HepG2 (cell line): ENCODE data around the gene GALNT15. TPM values are rescaled to one million over a fixed set of nuclear protein-coding genes. Genes with fewer than 3 reads are reported as not detected.

Experiments used
- ATAC-seq: fragments of 200-7000 bp; cut with Tn5 transposase; 3 replicates; pipeline ENCODE4 v1.9.1; 2020; ENCODE audit warnings: mild to moderate bottlenecking, moderate library complexity
- BruUV-seq: library from RNA; stranded (reverse); fragments of 400-500 nt; replicated peaks from 2 replicates; lab custom pipeline; 2021; lab: Mats Ljungman, UMichigan
- CTCF ChIA-PET: fragments of 300-600 bp; formaldehyde crosslinking; extraction: SDS; loops from one replicate; lab custom pipeline; 2021; ENCODE audit warnings: low total read pairs, inconsistent platforms, low intra/inter-chr PET ratio; lab: Yijun Ruan, JAX
- POLR2A ChIA-PET: fragments of 350-600 bp; sonication (Branson Sonifier 250); formaldehyde crosslinking; loops from one replicate; lab custom pipeline; 2020; ENCODE audit warnings: antibody characterized with exemption, inconsistent platforms; lab: Yijun Ruan, JAX
- DNase-seq: peaks from one replicate; pipeline ENCODE4 v3.0.0-alpha.2; 2015; ENCODE audit warnings: low spot score
- FAIRE-seq: peaks from 3 replicates; lab custom pipeline; 2011; peaks lifted over from hg19 to GRCh38; lab: Jason Lieb, UNC
- H2AFZ ChIP-seq: one replicate; pipeline ENCODE4 v1.6.1; 2011; ENCODE audit warnings: low read length, inconsistent platforms
- H3K27ac ChIP-seq: fragments of 300-600 bp; 3 replicates; pipeline ENCODE4 v1.8.0; 2011; ENCODE audit warnings: mixed run types, mild to moderate bottlenecking, mixed read lengths, low read length, inconsistent platforms; ENCODE audit not compliant: insufficient read depth; ENCODE audit errors: extremely low read length
- H3K27me3 ChIP-seq, 2 experiments: fragments of 200-600 bp in 1 of 2; 2 replicates in 1 of 2; 3 replicates in 1 of 2; pipeline versions ENCODE4 v1.6.0 to v1.8.0; 2011; ENCODE audit warnings: low read length in 2 of 2, mild to moderate bottlenecking in 2 of 2, moderate library complexity in 2 of 2, inconsistent platforms in 1 of 2; ENCODE audit not compliant: insufficient read depth in 2 of 2, control insufficient read depth in 1 of 2
- H3K36me3 ChIP-seq, 2 experiments: fragments of 200-600 bp in 1 of 2; replicated peaks in 1 of 2; 2 replicates in 1 of 2; 3 replicates in 1 of 2; pipeline versions ENCODE4 v1.5.1 to v1.8.0; 2011; ENCODE audit warnings: low read length in 2 of 2, inconsistent platforms in 1 of 2; ENCODE audit not compliant: insufficient read depth in 2 of 2, control insufficient read depth in 1 of 2
- H3K4me1 ChIP-seq: 2 replicates; pipeline ENCODE4 v1.5.1; 2012; ENCODE audit warnings: low read length, inconsistent platforms; ENCODE audit not compliant: insufficient read depth
- H3K4me2 ChIP-seq: 2 replicates; pipeline ENCODE4 v1.6.0; 2011; ENCODE audit warnings: low read depth, low read length, inconsistent platforms
- H3K4me3 ChIP-seq, 3 experiments: fragments of 200-600 bp in 1 of 3; sonication (generic), shearing (Covaris generic) in 1 of 3; replicated peaks in 1 of 3; 2 replicates each; pipeline ENCODE4 v1.5.1; 2011 to 2016; ENCODE audit warnings: low read length in 3 of 3, inconsistent platforms in 2 of 3, low read depth in 2 of 3, mild to moderate bottlenecking in 2 of 3, control low read depth in 1 of 3, mixed read lengths in 1 of 3; ENCODE audit not compliant: insufficient read depth in 1 of 3
- H3K79me2 ChIP-seq: one replicate; pipeline ENCODE4 v1.6.1; 2011; ENCODE audit warnings: low read length, inconsistent platforms; ENCODE audit not compliant: insufficient read depth
- H3K9ac ChIP-seq: 2 replicates; pipeline ENCODE4 v1.6.0; 2011; ENCODE audit warnings: mild to moderate bottlenecking, low read depth, low read length, inconsistent platforms; ENCODE audit not compliant: insufficient read depth
- H3K9me3 ChIP-seq: 2 replicates; pipeline ENCODE4 v1.5.1; 2012; ENCODE audit warnings: mild to moderate bottlenecking, low read length
- H4K20me1 ChIP-seq: 2 replicates; pipeline ENCODE4 v1.6.0; 2011; ENCODE audit warnings: inconsistent platforms, mild to moderate bottlenecking, low read length, moderate library complexity; ENCODE audit not compliant: insufficient read depth
- NFATC3 ChIP-seq: sonication (generic); formaldehyde crosslinking; IDR thresholded peaks from 2 replicates; pipeline ENCODE4 v1.5.1; 2020; ENCODE audit warnings: mild to moderate bottlenecking, missing genetic modification reagents
- NR2F6 ChIP-seq, 2 experiments: IDR thresholded peaks; 2 replicates each; pipeline ENCODE4 v1.6.1; 2016; ENCODE audit warnings: antibody characterized with exemption in 1 of 2, mild to moderate bottlenecking in 1 of 2
- YEATS2 ChIP-seq: sonication (generic); formaldehyde crosslinking; IDR thresholded peaks from 2 replicates; pipeline ENCODE4 v1.4.0; 2020; ENCODE audit warnings: missing genetic modification reagents, borderline replicate concordance
- ZBTB2 ChIP-seq: sonication (generic); formaldehyde crosslinking; IDR thresholded peaks from 2 replicates; pipeline ENCODE4 v1.8.0; 2022; ENCODE audit warnings: low read depth, missing genetic modification reagents
- ZFP90 ChIP-seq: sonication (generic); formaldehyde crosslinking; IDR thresholded peaks from 2 replicates; pipeline ENCODE4 v1.8.0; 2022; ENCODE audit warnings: missing genetic modification reagents, mild to moderate bottlenecking, inconsistent platforms, borderline replicate concordance
- ZNF720 ChIP-seq: sonication (generic); formaldehyde crosslinking; IDR thresholded peaks from 2 replicates; pipeline ENCODE4 v1.4.0; 2020; ENCODE audit warnings: missing genetic modification reagents
- ZNF740 ChIP-seq: sonication (generic); formaldehyde crosslinking; IDR thresholded peaks from 2 replicates; pipeline ENCODE4 v1.4.0; 2020; ENCODE audit warnings: missing genetic modification reagents
- WGBS: methylation state at CpG from one replicate; pipeline ENCODE4 v1.1.6; 2017; ENCODE audit warnings: low lambda C conversion rate; 5-methylcytosine and 5-hydroxymethylcytosine counted together
- in situ Hi-C: cut with HindIII; loops from 2 replicates; pipeline ENCODE4 v1.10.0; 2017; ENCODE audit warnings: low pct_unique_long_range_greater_than_20kb; ENCODE audit not compliant: extremely low pct_ligation_motif_present
- intact Hi-C: fragments of 100-400 bp; cut with micrococcal nuclease; formaldehyde crosslinking; loops from one replicate; pipeline ENCODE4 v1.10.0; 2022; ENCODE audit not compliant: unreplicated experiment
- polyA plus RNA-seq, 8 experiments: library from polyadenylated mRNA; depleted of rRNA in 3 of 8; stranded (reverse) in 7 of 8; unstranded in 1 of 8; fragments of >200 nt; fragmentation: Illumina TruSeq in 4 of 8; extraction: Trizol in 4 of 8; gene quantifications; 2 replicates each; pipeline versions ENCODE4 v1.2.1 to v1.2.3, GENCODE V29; 2011 to 2016; ENCODE audit warnings: low read depth in 4 of 8, missing spikeins in 1 of 8, mixed read lengths in 1 of 8; ENCODE audit not compliant: insufficient read depth in 1 of 8
- total RNA-seq, 5 experiments: library from RNA; depleted of rRNA; stranded (reverse); fragments of >200 nt; fragmentation: Illumina TruSeq; extraction: Trizol; gene quantifications; 2 replicates each; pipeline ENCODE4 v1.2.3, GENCODE V29; 2016; ENCODE audit warnings: low read depth in 1 of 5
- TF ChIP-seq, protein P1 (sequence below): sonication (generic); formaldehyde crosslinking; IDR thresholded peaks from 2 replicates; pipeline ENCODE4 v1.5.0; 2020; ENCODE audit warnings: missing genetic modification reagents
- TF ChIP-seq, protein P2 (sequence below): sonication (generic); formaldehyde crosslinking; IDR thresholded peaks from 2 replicates; pipeline ENCODE4 v1.8.1; 2022; ENCODE audit warnings: mild to moderate bottlenecking, missing genetic modification reagents

Gene GALNT15
- total and polyA plus RNA-seq, 2 of the 13 experiments (the other 11 are each of a cell fraction or from before 2014, with no cell fraction given) = 0.02 to 0.04 TPM

- Histone ChIP-seq H3K4me3 (no peak overlapping the region), H3K4me1 (no peaks in the 10 kb centered on the region), H3K27ac (no peak overlapping the region), H4K20me1 (no peaks in the 10 kb centered on the region), H3K36me3 (no peaks in the 10 kb centered on the region), H3K4me2 (no peak overlapping the region), H3K27me3 (peaks cover 0 to 12% of the 10 kb centered on the region in 2 experiments; a peak in 3 of 5 replicates), H2AFZ (no peak overlapping the region), H3K9me3 (peaks cover 9% of the 10 kb centered on the region; the same call in 1 of the 2 replicates), H3K79me2 (no peaks in the 10 kb centered on the region), H3K9ac (no peak overlapping the region)
- intact Hi-C loops = no loop called here
- DNase-seq (no peak), ATAC-seq (no peak), FAIRE-seq (no peak)
- in situ Hi-C loops = no loop called here
- ChIA-PET POLR2A (no interaction called here), CTCF (interaction anchor here (1.5 kb wide), 1 partner anchor 94 kb away, joined by 10 read pairs; no protein-coding TSS in a partner anchor)
- 11% methylated on average over 5 of the region's 5 CpGs for WGBS
- TF ChIP-seq ZFP90 (CRISPR knock-in tag) (no peak), NR2F6 (IDR thresholded peaks at IDR 0.05) (no peak), NR2F6 (CRISPR knock-in tag; IDR thresholded peaks at IDR 0.05) (no peak), YEATS2 (CRISPR knock-in tag) (no peak), ZBTB2 (CRISPR knock-in tag) (no peak), ZNF740 (CRISPR knock-in tag) (no peak), ZNF720 (CRISPR knock-in tag) (no peak), NFATC3 (CRISPR knock-in tag) (no peak)
- TF ChIP-seq, protein P1, sequence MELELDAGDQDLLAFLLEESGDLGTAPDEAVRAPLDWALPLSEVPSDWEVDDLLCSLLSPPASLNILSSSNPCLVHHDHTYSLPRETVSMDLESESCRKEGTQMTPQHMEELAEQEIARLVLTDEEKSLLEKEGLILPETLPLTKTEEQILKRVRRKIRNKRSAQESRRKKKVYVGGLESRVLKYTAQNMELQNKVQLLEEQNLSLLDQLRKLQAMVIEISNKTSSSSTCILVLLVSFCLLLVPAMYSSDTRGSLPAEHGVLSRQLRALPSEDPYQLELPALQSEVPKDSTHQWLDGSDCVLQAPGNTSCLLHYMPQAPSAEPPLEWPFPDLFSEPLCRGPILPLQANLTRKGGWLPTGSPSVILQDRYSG = no peak
- TF ChIP-seq, protein P2, sequence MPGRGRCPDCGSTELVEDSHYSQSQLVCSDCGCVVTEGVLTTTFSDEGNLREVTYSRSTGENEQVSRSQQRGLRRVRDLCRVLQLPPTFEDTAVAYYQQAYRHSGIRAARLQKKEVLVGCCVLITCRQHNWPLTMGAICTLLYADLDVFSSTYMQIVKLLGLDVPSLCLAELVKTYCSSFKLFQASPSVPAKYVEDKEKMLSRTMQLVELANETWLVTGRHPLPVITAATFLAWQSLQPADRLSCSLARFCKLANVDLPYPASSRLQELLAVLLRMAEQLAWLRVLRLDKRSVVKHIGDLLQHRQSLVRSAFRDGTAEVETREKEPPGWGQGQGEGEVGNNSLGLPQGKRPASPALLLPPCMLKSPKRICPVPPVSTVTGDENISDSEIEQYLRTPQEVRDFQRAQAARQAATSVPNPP (CRISPR knock-in tag) = no peak
- no TSS peak for BruUV-seq
These were observed 32.0 kb upstream of the GALNT15 start for GRCh38 chr3:16142350-16143025.
